H1 (cell line): Measurements from ENCODE around the gene MCM3AP. TPM values are rescaled to one million over a fixed set of nuclear protein-coding genes. Genes with fewer than 3 reads are reported as not detected.

Experiments used
- ATF2 ChIP-seq: IDR thresholded peaks from 2 replicates; pipeline ENCODE4 v1.6.1; 2012; ENCODE audit warnings: low read length, inconsistent platforms
- GABPA ChIP-seq: IDR thresholded peaks from 2 replicates; pipeline ENCODE4 v1.6.1; 2011; ENCODE audit warnings: mild to moderate bottlenecking, low read length, moderate library complexity, borderline replicate concordance; ENCODE audit not compliant: insufficient read depth
- polyA plus RNA-seq, 7 experiments: library from polyadenylated mRNA; depleted of rRNA in 3 of 7; stranded (reverse) in 5 of 7; unstranded in 2 of 7; fragments of >200 nt in 5 of 7; fragments of 200-250 nt in 2 of 7; gene quantifications; 1 replicate in 5 of 7; 2 replicates in 1 of 7; 4 replicates in 1 of 7; pipeline versions ENCODE4 v1.2.1 to v1.2.3, GENCODE V29; 2011 to 2013; ENCODE audit warnings: missing spikeins in 2 of 7, mixed read lengths in 2 of 7
- total RNA-seq: library from RNA; stranded (reverse); fragmentation: NEBNext Ultra II Directional; extraction: Animal tissue kit (Norgen Biotek cat#: 25700); gene quantifications from 2 replicates; pipeline ENCODE4 v1.2.1, GENCODE V29; 2021

The MCM3AP gene
- total and polyA plus RNA-seq, 2 of the 8 experiments (the other 6 are each of a cell fraction or from before 2014, with no cell fraction given) = 37.2 to 119 TPM

- TF ChIP-seq ATF2 (no peak), GABPA (no peak)
These were observed 12.1 kb downstream of the MCM3AP start (continued) for GRCh38 chr21:46273341-46273740.
